RPMI8226 (cell line): ENCODE data around the gene CRYAB.
"Not testable (repeated sequence)": the region's sequence is repeated elsewhere in the genome, so short reads cannot be mapped to it uniquely, and the experiment has no call there.

Experiments
- DNase-seq: peaks from one replicate; pipeline ENCODE4 v3.0.0-alpha.2; 2015

Gene CRYAB

GRCh38 chr11:111905411-111905810 lies 6.2 kb downstream of the CRYAB start:
- no peak for DNase-seq

DNA sequence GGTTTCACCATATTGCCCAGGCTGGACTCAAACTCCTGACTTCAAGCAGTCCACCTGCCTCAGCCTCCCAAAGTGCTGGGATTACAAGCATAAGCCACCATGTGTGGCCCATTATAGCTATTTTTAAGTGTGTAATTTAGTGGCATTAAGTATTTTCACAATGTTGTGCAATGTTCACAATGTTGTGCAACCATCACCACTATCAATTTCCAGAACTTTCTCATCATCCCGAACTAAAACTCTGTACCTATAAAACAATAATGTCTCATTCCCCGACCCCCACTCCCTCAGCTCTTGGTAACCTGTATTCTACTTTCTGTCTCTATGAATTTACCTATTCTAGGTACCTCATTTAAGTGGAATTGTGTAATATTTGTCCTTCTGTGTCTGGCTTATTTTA lies 24.7 kb downstream of the CRYAB start:
- no peak for DNase-seq

- no peak for DNase-seq
Observed at GRCh38 chr11:111886032-111886431, 25.5 kb downstream of the CRYAB start.

DNA sequence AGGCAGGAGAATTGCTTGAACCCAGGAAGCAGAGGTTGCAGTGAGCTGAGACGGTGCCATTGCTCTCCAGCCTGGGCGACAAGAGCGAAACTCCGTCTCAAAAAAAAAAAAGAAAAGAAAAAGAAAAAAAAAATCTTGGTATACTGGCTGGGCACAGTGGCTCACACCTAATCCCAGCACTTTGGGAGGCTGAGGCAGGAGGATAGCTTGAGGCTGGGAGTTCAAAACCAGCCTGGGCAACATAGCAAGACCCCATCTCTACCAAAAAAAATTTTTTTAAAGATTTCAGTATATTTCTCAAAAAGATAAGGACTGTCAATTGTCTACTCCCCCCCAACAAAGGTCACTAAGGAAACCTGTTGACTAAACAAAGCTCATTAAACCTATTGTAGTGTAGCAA lies 26.5 kb downstream of the CRYAB start:
- not testable (repeated sequence) for DNase-seq

DNA sequence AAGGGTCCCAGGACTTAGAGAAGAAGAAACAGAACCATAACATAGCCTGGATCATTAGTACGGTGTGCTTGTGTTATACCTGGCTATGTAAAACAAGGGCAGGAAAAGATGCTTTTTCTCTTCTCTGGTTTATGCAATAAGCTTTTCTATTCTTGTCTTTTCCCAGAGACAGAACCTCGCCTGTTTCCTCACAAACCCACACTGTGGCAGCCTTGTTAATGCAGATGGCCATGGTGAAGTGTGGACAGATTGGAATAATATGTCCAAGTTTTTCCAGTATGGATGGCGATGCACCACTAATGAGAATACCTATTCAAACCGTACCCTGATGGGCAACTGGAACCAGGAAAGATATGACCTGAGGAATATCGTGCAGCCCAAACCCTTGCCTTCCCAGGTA lies 29.4 kb downstream of the CRYAB start:
- DNase-seq, result no peak

DNA sequence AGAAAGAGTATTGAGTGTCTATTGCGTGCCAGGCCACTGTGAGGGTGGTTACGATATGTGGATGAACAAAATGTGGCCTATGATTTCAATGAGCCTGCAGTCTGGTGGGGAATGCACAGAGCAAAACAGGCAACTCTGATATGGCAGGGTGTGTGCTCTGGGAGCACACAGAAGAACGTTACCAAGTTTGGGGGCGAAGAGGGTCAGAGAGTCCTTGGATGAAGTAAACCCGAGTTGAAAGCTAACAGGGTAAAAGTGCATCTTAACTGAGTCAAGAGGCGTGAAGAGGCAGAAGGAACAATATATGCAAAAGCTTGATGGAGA lies 32.0 kb downstream of the CRYAB start:
- no peak for DNase-seq

GRCh38 chr11:111878849-111879636 lies 32.5 kb downstream of the CRYAB start, which contains the start of the genes CFAP68 and FDXACB1:
Gene CFAP68, plus strand, starts transcription at chr11:111879541. Its CDS starts 20 bp downstream, at chr11:111879561.
Gene FDXACB1, minus strand, starts transcription at chr11:111879165. Its CDS starts 33 bp downstream, at chr11:111879132.
- peak; percentile 99 for DNase-seq

- no peak for DNase-seq
Observed at GRCh38 chr11:111878385-111878848, 33.2 kb downstream of the CRYAB start.

- DNase-seq, result peak; percentile 7
Observed at GRCh38 chr11:111871693-111872161, 39.8 kb downstream of the CRYAB start.

DNA sequence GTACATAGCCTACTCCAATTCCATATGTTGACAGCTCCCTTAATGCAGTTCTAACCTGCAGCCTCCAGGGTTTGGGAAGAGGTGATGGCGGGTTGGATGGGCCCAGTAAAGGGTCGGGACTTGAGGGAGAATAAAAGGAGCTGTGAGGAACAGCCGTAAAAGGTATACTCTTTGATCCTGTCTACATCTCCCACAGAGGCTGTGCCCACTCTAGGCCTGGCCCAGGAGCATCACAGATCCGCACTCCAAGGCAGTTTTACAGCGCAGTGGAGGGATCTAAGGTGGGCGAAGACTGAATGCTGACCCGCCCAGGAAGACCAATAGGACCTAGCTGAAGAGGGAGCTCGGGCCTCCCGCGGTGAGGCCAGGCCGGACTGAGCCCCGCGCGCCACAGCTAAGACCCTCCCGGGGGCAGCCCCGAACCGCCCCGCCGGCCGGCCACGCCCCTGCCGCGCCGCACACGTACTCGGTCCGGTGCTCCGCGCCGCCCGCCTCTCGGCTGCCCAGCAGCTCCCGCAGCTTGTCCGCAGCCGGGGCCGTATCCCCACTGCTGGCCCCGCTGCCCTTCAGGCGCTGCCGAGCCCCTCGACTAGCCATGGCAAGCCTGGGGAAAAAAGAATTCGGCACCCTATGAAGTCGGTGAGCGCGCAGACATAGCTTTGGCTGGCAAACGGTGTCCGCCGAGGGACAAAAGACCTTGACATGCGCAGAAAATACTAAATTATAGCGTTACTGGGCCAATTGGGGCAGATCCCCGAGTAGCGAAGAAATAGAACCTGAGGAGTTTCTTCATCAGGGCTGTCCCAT lies 40.5 kb downstream of the CRYAB start, which contains the start of gene ALG9:
Gene ALG9, minus strand, starts transcription at position 696 of the 807 bp plus-strand sequence. Its CDS starts 99 bp downstream, at position 597.
- peak; percentile 89 for DNase-seq

- no peak for DNase-seq
Observed at GRCh38 chr11:111870522-111870885, 41.1 kb downstream of the CRYAB start.

- DNase-seq, result no peak
Observed at GRCh38 chr11:111870113-111870512, 41.5 kb downstream of the CRYAB start.

- no peak for DNase-seq
Observed at GRCh38 chr11:111860257-111860656, 51.3 kb downstream of the CRYAB start.
